GM18505 (cell line): ENCODE measurements around the gene CYSLTR2.

ENCODE experiments used
- ATAC-seq: cut with Tn5 transposase; IDR thresholded peaks from one replicate; pipeline ENCODE4 v1.9.1; 2021; ENCODE audit not compliant: unreplicated experiment
- POLR2A ChIP-seq: IDR thresholded peaks from 4 replicates; pipeline ENCODE4 v1.6.1; 2011; ENCODE audit warnings: borderline replicate concordance; ENCODE audit not compliant: insufficient read depth, insufficient read length; ENCODE audit errors: extremely low read depth

Gene CYSLTR2

GRCh38 chr13:48750588-48751383, 97.1 kb downstream of the CYSLTR2 start:
- ATAC-seq, result no peak
- no peak for TF ChIP-seq POLR2A

- ATAC-seq, result no peak
- TF ChIP-seq POLR2A, result no peak
Measured at GRCh38 chr13:48760626-48761025, 106.9 kb downstream of the CYSLTR2 start.
